GM21381 (cell line): Measurements from ENCODE around the gene ACTR3.
"Not testable (repeated sequence)": the region's sequence is repeated elsewhere in the genome, so short reads cannot be mapped to it uniquely, and the experiment has no call there.

ENCODE experiments used
- ATAC-seq: cut with Tn5 transposase; IDR thresholded peaks from one replicate; pipeline ENCODE4 v1.9.1; 2021; ENCODE audit warnings: mild to moderate bottlenecking, moderate library complexity; ENCODE audit not compliant: unreplicated experiment

ACTR3 gene

DNA sequence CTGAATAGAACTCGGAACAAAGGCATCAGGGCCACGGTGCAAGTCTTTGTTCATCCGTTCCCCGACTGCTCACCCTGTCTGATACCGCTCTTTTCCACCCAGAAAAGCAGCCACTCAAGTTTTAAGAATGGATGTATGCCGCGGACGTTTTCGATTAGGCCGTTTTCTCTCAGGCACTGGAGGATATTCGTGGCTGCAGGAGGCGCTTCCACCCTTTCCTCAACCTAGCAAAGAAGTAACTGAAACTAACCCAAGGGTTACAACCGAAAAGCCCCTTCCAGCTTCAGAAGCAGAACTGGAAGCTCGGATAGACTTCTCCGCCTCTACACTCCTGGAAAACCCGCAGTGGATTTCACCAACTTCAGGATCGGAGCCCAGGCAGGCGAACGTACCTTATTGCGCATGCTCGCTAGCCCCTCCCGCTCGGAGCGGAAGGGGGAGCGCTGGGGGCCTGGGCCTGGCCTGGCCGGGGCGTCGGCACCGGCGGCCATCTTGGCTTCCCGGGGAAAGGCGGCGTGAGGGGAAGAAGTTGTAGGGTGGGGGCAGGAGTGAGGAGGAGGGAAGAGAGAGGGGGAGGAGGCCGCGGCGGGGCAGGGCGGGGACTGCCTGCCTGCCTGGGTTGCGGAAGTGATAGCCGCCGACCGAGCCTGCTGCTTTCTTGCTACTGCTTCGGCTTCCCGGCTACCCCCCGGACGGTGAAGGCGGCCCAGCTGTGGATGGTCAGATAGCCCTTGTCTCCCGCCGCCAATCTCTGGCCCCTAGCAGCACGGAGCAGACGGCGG is at the start of gene ACTR3:
Gene ACTR3 (plus strand): TSS at position 619 of the 782 bp plus-strand sequence. CDS start 191 bp downstream, outside the sequence.
- peak; percentile 59 for ATAC-seq

DNA sequence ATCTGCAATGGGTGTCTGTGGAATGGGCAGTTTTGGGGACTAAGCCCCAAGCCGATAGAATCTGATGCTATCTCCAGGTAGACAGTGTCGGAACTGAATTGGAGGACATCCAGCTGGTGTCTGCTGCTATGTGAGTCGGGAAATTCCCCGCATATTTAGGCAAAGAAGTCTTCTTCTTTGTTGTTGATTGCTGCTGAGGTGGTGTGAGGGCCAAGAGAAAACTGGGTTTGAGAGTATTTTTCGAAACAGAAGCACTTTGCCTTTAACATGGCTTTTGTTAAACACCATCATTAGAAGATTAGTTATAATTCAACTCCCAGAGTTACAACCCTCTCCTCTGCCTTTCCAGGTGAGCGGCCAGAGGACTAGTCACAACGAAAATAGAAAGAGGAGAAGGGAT is 49.4 kb upstream of the ACTR3 start:
- no peak for ATAC-seq

- no peak for ATAC-seq
Measured at GRCh38 chr2:113842919-113843736, 46.8 kb upstream of the ACTR3 start.

DNA sequence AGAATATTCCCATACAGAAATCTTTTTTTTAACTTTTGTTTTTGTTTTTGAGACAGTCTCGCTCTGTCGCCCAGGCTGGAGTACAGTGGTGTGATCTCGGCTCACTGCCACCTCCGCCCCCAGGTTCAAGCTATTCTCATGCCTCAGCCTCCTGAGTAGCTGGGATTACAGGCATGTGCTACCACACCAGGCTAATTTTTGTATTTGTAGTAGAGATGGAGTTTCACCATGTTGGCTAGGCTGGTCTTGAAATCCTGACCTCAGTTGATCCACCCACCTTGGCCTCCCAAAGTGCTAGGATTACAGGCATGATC is 46.2 kb upstream of the ACTR3 start:
- not testable (repeated sequence) for ATAC-seq

DNA sequence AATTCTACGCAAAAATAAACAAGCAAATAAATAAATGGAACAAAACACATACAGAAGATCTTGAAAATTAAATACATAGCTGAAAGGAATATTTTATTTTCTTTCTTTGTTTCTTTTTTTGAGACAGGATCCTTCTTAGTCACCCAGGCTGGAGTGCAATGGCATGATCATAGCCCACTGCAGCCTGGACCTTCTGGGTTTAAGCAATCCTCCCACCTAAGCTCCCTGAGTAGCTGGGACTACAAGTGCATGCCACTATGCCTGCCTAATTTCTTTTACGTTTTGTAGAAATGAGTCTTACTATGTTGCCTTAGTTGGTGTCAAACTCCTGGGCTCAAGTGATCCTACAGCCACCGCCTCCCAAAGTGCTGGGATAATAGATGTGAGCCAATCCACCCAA is 44.6 kb upstream of the ACTR3 start:
- ATAC-seq = no peak

DNA sequence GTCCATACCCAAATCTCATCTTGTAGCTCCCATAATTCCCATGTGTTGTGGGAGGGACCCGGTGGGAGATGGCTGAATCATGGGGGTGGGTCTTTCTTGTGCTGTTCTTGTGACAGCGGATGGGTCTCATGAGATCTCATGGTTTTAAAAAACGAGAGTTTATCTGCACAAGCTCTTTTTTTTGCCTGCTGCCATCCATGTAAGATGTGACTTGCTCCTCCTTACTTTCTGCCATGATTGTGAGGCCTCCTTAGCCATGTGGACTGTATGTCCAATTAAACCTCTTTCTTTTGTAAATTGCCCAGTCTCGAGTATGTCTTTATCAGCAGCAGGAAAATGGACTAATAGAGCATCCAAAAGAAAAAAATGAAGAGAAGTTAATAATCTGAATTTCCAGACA is 44.1 kb upstream of the ACTR3 start:
- ATAC-seq = not testable (repeated sequence)

- no peak for ATAC-seq
Measured at GRCh38 chr2:113846429-113846828, 43.5 kb upstream of the ACTR3 start.

GRCh38 chr2:113847144-113847543 is 42.7 kb upstream of the ACTR3 start:
- ATAC-seq = peak; percentile 49

DNA sequence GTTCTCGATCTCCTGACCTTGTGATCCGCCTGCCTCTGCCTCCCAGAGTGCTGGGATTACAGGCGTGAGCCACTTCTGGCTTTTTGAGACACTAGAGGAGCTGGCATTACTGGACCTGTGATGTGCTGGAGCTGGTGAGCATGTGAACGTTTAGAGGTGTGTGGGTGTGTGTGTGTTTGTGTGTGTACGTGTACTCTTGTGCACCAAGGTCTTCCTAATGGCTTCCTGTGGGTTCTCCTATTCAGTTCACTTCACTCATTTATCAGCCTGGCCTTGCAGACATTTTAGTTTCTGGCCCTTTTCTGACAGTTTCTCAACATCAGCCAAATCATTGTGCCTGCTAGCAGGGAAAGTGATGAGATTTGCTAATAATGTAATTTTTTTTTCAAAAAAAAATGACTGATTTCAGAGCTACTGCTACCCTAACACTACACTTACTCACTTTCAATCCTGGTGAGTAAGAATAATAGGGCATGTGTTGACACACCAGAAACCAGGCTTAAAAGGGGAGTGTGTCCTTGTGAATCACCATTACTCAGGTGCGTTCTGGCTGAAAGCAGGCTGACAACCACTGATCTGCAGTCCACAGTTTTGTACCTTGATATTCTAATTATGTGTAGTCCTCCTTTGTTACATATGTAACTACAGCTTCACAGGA is 41.0 kb upstream of the ACTR3 start:
- peak; percentile 51 for ATAC-seq

GRCh38 chr2:113850687-113851086 is 39.2 kb upstream of the ACTR3 start:
- ATAC-seq = no peak

DNA sequence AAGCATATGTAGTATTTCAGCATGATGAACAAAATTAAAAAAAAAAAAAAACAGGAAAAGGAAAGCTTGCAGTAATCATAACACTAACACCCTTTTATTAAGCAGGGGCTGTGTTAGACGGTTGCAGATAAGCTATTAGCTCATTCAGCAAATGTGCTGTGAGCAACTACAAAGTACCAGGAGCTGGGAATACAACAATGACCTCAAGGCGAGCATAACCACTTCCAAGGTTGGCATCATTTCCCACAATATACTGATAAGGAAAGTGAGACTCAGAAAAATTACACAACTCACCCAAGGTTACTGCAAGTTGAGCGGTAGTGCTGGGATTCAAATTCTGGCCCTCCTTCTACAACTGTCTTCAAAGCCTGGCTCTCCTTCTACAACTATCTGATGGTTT is 38.2 kb upstream of the ACTR3 start:
- ATAC-seq = no peak

DNA sequence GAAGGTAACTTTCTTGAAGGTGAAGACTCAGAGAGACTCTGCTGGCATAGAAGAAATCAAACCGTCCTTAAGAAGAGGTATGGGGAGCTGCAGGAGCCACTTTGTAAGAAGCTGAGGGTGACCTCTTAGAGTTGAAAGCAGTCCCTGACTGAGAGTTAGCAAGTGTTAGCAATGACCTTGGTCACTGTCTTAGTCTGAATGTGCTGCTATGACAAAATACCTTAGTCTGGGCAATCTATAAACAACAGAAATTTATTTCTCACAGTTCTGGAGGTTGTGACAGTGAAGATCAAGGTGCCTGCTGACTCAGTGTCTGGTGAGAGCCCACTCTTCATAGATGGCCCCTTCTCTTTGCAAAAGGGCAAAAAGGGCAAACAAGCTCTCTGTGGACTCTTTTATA is 35.7 kb upstream of the ACTR3 start:
- no peak for ATAC-seq

- no peak for ATAC-seq
Measured at GRCh38 chr2:113854970-113855740, 34.7 kb upstream of the ACTR3 start.

DNA sequence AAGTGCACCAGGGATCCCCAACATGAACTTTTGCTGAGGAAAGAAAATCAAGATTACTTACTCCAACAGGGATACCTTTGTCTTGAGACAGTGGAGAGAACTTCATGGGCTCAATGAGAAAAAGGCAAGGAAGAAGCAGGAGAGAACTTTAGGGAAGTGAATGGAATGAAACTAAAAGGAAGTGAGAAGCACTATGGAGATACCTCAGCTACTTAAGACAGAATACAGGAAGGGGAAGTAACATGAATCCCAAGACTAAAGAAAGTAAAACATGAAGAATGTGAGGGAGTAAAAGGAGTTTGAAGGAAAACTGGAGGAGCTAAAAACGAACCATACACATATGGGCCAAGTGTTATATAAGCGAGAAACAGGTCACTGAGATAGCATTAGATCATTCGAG is 32.4 kb upstream of the ACTR3 start:
- no peak for ATAC-seq

- ATAC-seq = no peak
Measured at GRCh38 chr2:113858764-113859163, 31.1 kb upstream of the ACTR3 start.

DNA sequence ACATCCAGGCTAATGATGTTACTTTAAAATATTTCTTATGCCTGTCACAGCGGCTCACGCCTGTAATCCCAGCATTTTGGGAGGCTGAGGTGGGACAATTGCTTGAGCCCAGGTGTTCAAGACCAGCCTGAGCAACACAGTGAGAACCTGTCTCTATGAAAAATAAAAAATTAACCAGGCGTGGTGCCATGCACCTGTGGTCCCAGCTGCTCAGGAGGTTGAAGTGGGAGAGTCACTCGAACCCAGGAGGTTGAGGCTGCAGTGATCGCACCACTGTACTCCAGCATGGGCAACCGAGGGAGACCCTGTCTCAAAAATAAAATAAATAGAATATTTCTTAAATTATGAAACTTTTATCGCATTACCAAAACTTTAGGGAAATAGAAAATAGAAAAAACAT is 28.1 kb upstream of the ACTR3 start:
- no peak for ATAC-seq

GRCh38 chr2:113863144-113863543 is 26.7 kb upstream of the ACTR3 start:
- no peak for ATAC-seq

DNA sequence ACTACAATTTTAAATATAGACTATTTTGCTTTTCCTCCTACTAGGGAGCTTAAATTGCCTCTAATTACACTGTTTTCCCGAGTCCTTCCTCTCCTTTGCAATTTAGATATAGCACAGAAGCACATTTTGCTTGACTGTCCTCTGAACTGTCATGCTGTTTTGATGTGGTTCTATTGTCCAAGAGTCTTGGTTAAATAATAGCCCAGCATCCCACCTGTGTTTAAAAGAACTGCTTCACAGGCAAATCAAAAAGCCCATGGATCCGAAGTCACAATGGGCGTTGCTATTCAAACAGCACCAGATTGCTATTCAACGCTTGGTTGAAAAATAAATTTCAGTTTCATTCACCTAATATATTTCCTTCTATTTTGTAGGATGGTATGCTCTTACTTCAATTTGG is 22.3 kb upstream of the ACTR3 start:
- no peak for ATAC-seq

- no peak for ATAC-seq
Measured at GRCh38 chr2:113869253-113869652, 20.6 kb upstream of the ACTR3 start.

- ATAC-seq = no peak
Measured at GRCh38 chr2:113872201-113872600, 17.7 kb upstream of the ACTR3 start.

GRCh38 chr2:113873867-113874266 is 16.0 kb upstream of the ACTR3 start:
- no peak for ATAC-seq
